ENCODE measurements around the gene RBM6.

DNA sequence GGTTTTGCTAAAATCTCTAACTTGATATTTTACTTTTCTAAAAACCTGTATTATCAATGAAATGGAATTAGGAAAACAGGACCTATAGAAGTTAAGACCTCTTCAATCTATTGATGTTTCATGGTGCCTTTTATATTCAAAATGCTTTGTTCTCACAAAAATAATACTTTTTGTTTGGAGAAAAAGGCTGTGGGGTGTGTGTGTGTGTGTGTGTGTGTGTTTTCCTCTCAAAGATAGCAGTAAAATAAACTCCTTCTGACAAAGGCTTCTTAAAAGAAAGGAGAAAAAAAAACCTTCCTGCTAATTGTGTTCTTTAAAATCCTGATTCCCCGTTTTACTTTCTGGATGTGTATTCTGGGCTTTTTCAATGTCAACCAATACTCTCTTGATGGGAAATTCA is 54.5 kb downstream of the RBM6 start:
- no peak for TF ChIP-seq YY1 (IDR thresholded peaks at IDR 0.05; ENCODE audit: insufficient read depth, insufficient read length)
- TF ChIP-seq ZNF274 (IDR thresholded peaks at IDR 0.05; ENCODE audit: low read depth, low read length), result no peak
- no peak for TF ChIP-seq SUZ12 (IDR thresholded peaks at IDR 0.05; ENCODE audit: extremely low read depth, insufficient read depth, insufficient read length)

All from NT2/D1 (cell line).